IMR-90 (cell line): Measurements from ENCODE around the gene TTC16. TPM values are rescaled to one million over a fixed set of nuclear protein-coding genes. Genes with fewer than 3 reads are reported as not detected.

Experiments
- ATAC-seq: fragments of 200-7000 bp; cut with Tn5 transposase; 2 replicates; pipeline ENCODE4 v1.9.1; 2020; ENCODE audit warnings: low read depth, mild to moderate bottlenecking, moderate library complexity
- BruUV-seq: library from RNA; stranded (reverse); fragments of 400-500 nt; replicated peaks from 2 replicates; lab custom pipeline; 2021; lab: Mats Ljungman, UMichigan
- CTCF ChIA-PET: fragments of 300-600 bp; formaldehyde crosslinking; extraction: SDS; loops from one replicate; lab custom pipeline; 2021; ENCODE audit warnings: antibody characterized with exemption; lab: Yijun Ruan, JAX
- POLR2A ChIA-PET: fragments of 300-600 bp; sonication (Branson Sonifier 250); formaldehyde crosslinking; loops from one replicate; lab custom pipeline; 2022; ENCODE audit warnings: antibody characterized with exemption; ENCODE audit not compliant: unreplicated experiment; lab: Charles Lee
- DNase-seq: peaks from one replicate; pipeline ENCODE4 v3.0.0; 2013
- H2AFZ ChIP-seq: replicated peaks from 2 replicates; pipeline ENCODE3; 2013; ENCODE audit warnings: low read length, mild to moderate bottlenecking; ENCODE audit not compliant: poor library complexity
- H2AK5ac ChIP-seq: 2 replicates; pipeline ENCODE4 v1.6.1; 2013; ENCODE audit warnings: low read depth, low read length, inconsistent platforms
- H2AK9ac ChIP-seq: replicated peaks from 2 replicates; pipeline ENCODE3; 2013; ENCODE audit warnings: mild to moderate bottlenecking, low read depth, low read length, moderate library complexity; ENCODE audit not compliant: poor library complexity
- H2BK120ac ChIP-seq: 2 replicates; pipeline ENCODE4 v1.6.1; 2013; ENCODE audit warnings: low read depth, low read length, inconsistent platforms
- H2BK15ac ChIP-seq: 3 replicates; pipeline ENCODE4 v1.6.1; 2013; ENCODE audit warnings: low read depth, low read length, inconsistent platforms
- H2BK20ac ChIP-seq: 2 replicates; pipeline ENCODE4 v1.6.1; 2013; ENCODE audit warnings: low read depth, mild to moderate bottlenecking, inconsistent platforms, low read length, moderate library complexity
- H2BK5ac ChIP-seq: 2 replicates; pipeline ENCODE4 v1.6.1; 2013; ENCODE audit warnings: mild to moderate bottlenecking, low read depth, low read length, inconsistent platforms; ENCODE audit not compliant: poor library complexity, severe bottlenecking
- H3K14ac ChIP-seq: replicated peaks from 2 replicates; pipeline ENCODE4 v1.6.1; 2013; ENCODE audit warnings: low read depth, low read length, inconsistent platforms
- H3K18ac ChIP-seq: 2 replicates; pipeline ENCODE4 v1.6.1; 2013; ENCODE audit warnings: low read depth, low read length, control low read depth
- H3K23ac ChIP-seq: 2 replicates; pipeline ENCODE4 v1.6.1; 2013; ENCODE audit warnings: low read depth, low read length, inconsistent platforms
- H3K27ac ChIP-seq: 2 replicates; pipeline ENCODE4 v1.5.1; 2013; ENCODE audit warnings: mild to moderate bottlenecking, control low read depth, low read length; ENCODE audit not compliant: insufficient read depth
- H3K27me3 ChIP-seq: 2 replicates; pipeline ENCODE4 v1.6.1; 2013; ENCODE audit warnings: low read length; ENCODE audit not compliant: control insufficient read depth, insufficient read depth
- H3K36me3 ChIP-seq: 2 replicates; pipeline ENCODE4 v1.6.1; 2013; ENCODE audit warnings: low read length, mixed read lengths; ENCODE audit not compliant: control insufficient read depth, insufficient read depth
- H3K4ac ChIP-seq: 2 replicates; pipeline ENCODE4 v1.6.1; 2013; ENCODE audit warnings: low read depth, low read length, inconsistent platforms
- H3K4me1 ChIP-seq: 2 replicates; pipeline ENCODE4 v1.6.1; 2013; ENCODE audit warnings: low read length, mixed read lengths; ENCODE audit not compliant: control insufficient read depth, insufficient read depth
- H3K4me2 ChIP-seq: 2 replicates; pipeline ENCODE4 v1.6.1; 2013; ENCODE audit warnings: low read depth, mild to moderate bottlenecking, control low read depth, low read length, moderate library complexity
- H3K4me3 ChIP-seq: 2 replicates; pipeline ENCODE4 v1.5.1; 2013; ENCODE audit warnings: low read depth, mild to moderate bottlenecking, control low read depth, low read length, moderate library complexity; ENCODE audit not compliant: insufficient read depth
- H3K56ac ChIP-seq: 2 replicates; pipeline ENCODE4 v1.6.1; 2013; ENCODE audit warnings: low read length, inconsistent platforms; ENCODE audit not compliant: insufficient read depth; ENCODE audit errors: extremely low read depth
- H3K79me1 ChIP-seq, 2 experiments: 2 replicates each; pipeline ENCODE4 v1.6.1; 2013; ENCODE audit warnings: low read length in 2 of 2, inconsistent platforms in 1 of 2, low read depth in 1 of 2
- H3K9ac ChIP-seq: 2 replicates; pipeline ENCODE4 v1.6.1; 2013; ENCODE audit warnings: low read depth, low read length, control low read depth
- H3K9me1 ChIP-seq: 2 replicates; pipeline ENCODE4 v1.6.1; 2013; ENCODE audit warnings: low read length, inconsistent platforms; ENCODE audit not compliant: insufficient read depth
- H3K9me3 ChIP-seq: 2 replicates; pipeline ENCODE4 v1.6.1; 2013; ENCODE audit warnings: low read length; ENCODE audit not compliant: control insufficient read depth, insufficient read depth
- H4K20me1 ChIP-seq: 2 replicates; pipeline ENCODE4 v1.6.1; 2013; ENCODE audit warnings: low read length, inconsistent platforms; ENCODE audit not compliant: insufficient read depth
- H4K5ac ChIP-seq: 2 replicates; pipeline ENCODE4 v1.6.1; 2013; ENCODE audit warnings: mild to moderate bottlenecking, low read depth, low read length, control low read depth
- H4K8ac ChIP-seq, 2 experiments: 2 replicates each; pipeline ENCODE4 v1.6.1; 2013; ENCODE audit warnings: low read depth in 2 of 2, low read length in 2 of 2, control low read depth in 1 of 2, inconsistent platforms in 1 of 2
- H4K91ac ChIP-seq: 2 replicates; pipeline ENCODE4 v1.6.1; 2013; ENCODE audit warnings: low read depth, low read length, inconsistent platforms; ENCODE audit not compliant: insufficient read depth
- ELK1 ChIP-seq: fragments of 150-350 bp; IDR thresholded peaks from 2 replicates; pipeline ENCODE4 v1.6.1; 2016; ENCODE audit warnings: low read depth, mild to moderate bottlenecking, low read length, moderate library complexity, borderline replicate concordance
- MAFK ChIP-seq: IDR thresholded peaks from 2 replicates; pipeline ENCODE4 v1.6.1; 2012; ENCODE audit warnings: low read depth, low read length, improper control_type of control experiment
- MAZ ChIP-seq: IDR thresholded peaks from 2 replicates; pipeline ENCODE4 v1.6.1; 2012; ENCODE audit warnings: low read depth, mild to moderate bottlenecking, low read length, improper control_type of control experiment, moderate library complexity, borderline replicate concordance
- RAD21 ChIP-seq: IDR thresholded peaks from 2 replicates; pipeline ENCODE4 v1.6.1; 2012; ENCODE audit warnings: low read length, improper control_type of control experiment
- RFX5 ChIP-seq: IDR thresholded peaks from 2 replicates; pipeline ENCODE4 v1.8.0; 2012; ENCODE audit warnings: low read depth, mild to moderate bottlenecking, low read length, moderate library complexity
- USF2 ChIP-seq: fragments of 150-350 bp; IDR thresholded peaks from 2 replicates; pipeline ENCODE4 v1.6.1; 2017; ENCODE audit warnings: mild to moderate bottlenecking, antibody characterized with exemption, low read length, low read depth
- WGBS, 2 experiments: methylation state at CpG; one replicate each; pipeline versions ENCODE4 v1.1.5 to v1.1.7; 2013; ENCODE audit warnings: missing lambda C conversion rate in 2 of 2; ENCODE audit not compliant: insufficient read length in 1 of 2; ENCODE audit errors: extremely low coverage in 2 of 2; 5-methylcytosine and 5-hydroxymethylcytosine counted together
- dilution Hi-C: fragments of 300-500 bp; cut with HindIII; formaldehyde crosslinking; loops from one replicate; pipeline ENCODE4 v1.14.3; 2018; ENCODE audit warnings: low sequenced_read_pairs; ENCODE audit not compliant: unreplicated experiment
- in situ Hi-C: fragments of 300-500 bp; cut with MboI; formaldehyde crosslinking; loops from 3 replicates; pipeline ENCODE4 v1.14.3; 2019; ENCODE audit warnings: low sequenced_read_pairs, inconsistent platforms, mixed read lengths
- intact Hi-C: fragments of 100-400 bp; cut with micrococcal nuclease; formaldehyde crosslinking; loops from 2 replicates; pipeline ENCODE4 v1.10.0; 2022
- polyA plus RNA-seq, 3 experiments: library from polyadenylated mRNA; depleted of rRNA; stranded (reverse); fragments of >200 nt; gene quantifications; 2 replicates each; pipeline ENCODE4 v1.2.3, GENCODE V29; 2012; ENCODE audit warnings: low replicate concordance in 1 of 3
- total RNA-seq: library from RNA; depleted of rRNA; stranded (reverse); fragments of >200 nt; gene quantifications from 2 replicates; pipeline ENCODE4 v1.2.3, GENCODE V29; 2012

Gene TTC16
- total and polyA plus RNA-seq, 2 of the 4 experiments (the other 2 are of a cell fraction), result 0.02 TPM; not detected in 1

GRCh38 chr9:127689329-127690000 lies 26.4 kb upstream of the TTC16 start:
- Histone ChIP-seq H3K14ac (no peak overlapping the region), H2BK15ac (no peak overlapping the region), H3K4ac (no peak overlapping the region), H3K18ac (no peak overlapping the region), H3K79me1 (no peaks in the 10 kb centered on the region), H2AK5ac (no peak overlapping the region), H3K9me1 (peaks cover 15% of the 10 kb centered on the region), H2AK9ac (peak overlapping the region; percentile 13), H4K8ac (no peak overlapping the region), H2BK5ac (no peak overlapping the region), H3K9me3 (no peaks in the 10 kb centered on the region), H2BK20ac (no peak overlapping the region), H3K27me3 (no peaks in the 10 kb centered on the region), H3K4me1 (peaks cover 4% of the 10 kb centered on the region), H4K5ac (no peak overlapping the region), H3K9ac (no peak overlapping the region), H4K20me1 (no peaks in the 10 kb centered on the region), H3K27ac (no peak overlapping the region), H4K91ac (no peak overlapping the region), H3K36me3 (peaks cover 40% of the 10 kb centered on the region), H3K4me3 (no peak overlapping the region), H2AFZ (no peak overlapping the region), H3K56ac (no peak overlapping the region), H3K4me2 (no peak overlapping the region), H2BK120ac (no peak overlapping the region), H3K23ac (no peak overlapping the region)
- no TSS peak for BruUV-seq
- POLR2A ChIA-PET, result no interaction called here
- dilution Hi-C loops, result no loop called here
- ATAC-seq (no peak), DNase-seq (no peak)
- CTCF ChIA-PET, result no interaction called here
- TF ChIP-seq MAZ, result no peak
- TF ChIP-seq RAD21, result no peak
- TF ChIP-seq USF2, result no peak
- peak; percentile 73 for TF ChIP-seq MAFK
- TF ChIP-seq RFX5, result no peak
- TF ChIP-seq ELK1, result no peak
- 89% methylated on average over 8 of the region's 13 CpGs; no CpG with 5 or more reads in 1 of the 2 experiments for WGBS, 2 experiments
- in situ Hi-C loops, result no loop called here
- intact Hi-C loops, result no loop called here
